HG02840 (cell line): Measurements from ENCODE around the gene TNS1.

Experiments
- ATAC-seq: cut with Tn5 transposase; IDR thresholded peaks from one replicate; pipeline ENCODE4 v1.9.1; 2021; ENCODE audit warnings: mild to moderate bottlenecking, moderate library complexity, moderate number of reproducible peaks; ENCODE audit not compliant: unreplicated experiment, low FRiP score

Gene TNS1

DNA sequence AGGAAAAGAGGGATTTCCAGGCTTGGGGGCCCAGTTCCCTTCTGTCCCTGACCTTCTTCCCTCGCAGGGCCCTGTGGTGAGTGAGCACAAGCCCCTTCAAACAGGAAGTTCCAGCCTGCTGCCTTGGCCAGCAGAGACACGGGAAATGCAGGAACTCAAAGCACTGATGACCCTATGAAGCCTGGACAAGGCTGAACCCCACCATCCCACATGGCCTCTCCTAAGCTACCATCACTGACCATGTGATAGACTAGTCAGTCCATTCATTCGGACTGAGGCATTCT is 196.4 kb downstream of the TNS1 start:
- ATAC-seq = no peak

DNA sequence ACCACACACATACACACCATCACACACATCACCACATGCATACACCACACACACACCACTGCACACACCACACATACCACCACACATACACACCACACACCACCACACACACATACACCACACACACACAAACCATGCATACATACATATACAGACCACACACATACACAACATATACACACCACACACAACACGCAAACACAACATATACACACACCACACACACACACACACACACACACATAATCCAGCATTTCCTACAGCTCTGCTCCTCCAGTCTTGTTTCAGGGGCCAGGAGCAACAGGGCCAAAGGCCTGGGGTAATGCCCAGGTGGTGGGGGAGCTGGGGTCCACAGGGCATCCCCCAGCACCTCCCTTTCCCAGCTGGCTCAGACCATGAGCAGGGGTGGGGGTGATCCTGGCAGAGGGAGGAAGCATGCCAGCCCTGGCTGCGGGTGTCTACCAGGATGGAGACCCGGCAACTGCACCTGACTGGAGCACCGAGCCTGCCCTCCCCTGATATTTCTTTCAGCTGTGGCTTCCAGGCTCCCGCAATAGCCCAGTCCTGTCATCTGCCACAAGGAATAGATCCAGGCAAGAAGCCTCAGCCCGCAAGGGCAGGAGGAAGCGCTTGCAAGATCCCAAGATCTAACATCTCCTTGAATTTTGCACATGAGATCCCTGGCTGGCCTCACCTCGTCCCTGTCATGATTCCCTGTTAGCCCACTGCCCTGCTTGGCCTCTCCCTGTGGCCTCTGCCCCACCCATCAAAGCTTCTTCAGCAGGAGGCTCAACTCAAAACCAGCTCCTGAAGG is 196.9 kb downstream of the TNS1 start:
- no peak for ATAC-seq

- no peak for ATAC-seq
These were observed 197.8 kb downstream of the TNS1 start for GRCh38 chr2:217804791-217805667.

- no peak for ATAC-seq
These were observed 198.5 kb downstream of the TNS1 start for GRCh38 chr2:217804338-217804737.

DNA sequence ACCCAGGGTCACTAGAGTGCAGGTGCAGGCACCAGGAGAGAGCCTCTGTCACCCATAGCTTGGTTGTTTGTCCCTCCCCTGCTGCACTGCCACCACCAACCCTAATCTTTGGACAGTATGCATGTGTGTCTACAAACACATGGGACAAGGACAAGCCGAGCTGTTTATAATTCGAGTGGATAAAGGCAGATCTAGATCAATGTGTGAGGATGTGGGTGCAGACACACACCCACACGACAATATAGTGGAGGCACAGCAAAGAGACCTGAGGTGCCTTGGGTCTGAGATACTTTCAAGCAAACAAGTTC is 199.2 kb downstream of the TNS1 start:
- no peak for ATAC-seq

- no peak for ATAC-seq
These were observed 199.7 kb downstream of the TNS1 start for GRCh38 chr2:217802876-217803652.

DNA sequence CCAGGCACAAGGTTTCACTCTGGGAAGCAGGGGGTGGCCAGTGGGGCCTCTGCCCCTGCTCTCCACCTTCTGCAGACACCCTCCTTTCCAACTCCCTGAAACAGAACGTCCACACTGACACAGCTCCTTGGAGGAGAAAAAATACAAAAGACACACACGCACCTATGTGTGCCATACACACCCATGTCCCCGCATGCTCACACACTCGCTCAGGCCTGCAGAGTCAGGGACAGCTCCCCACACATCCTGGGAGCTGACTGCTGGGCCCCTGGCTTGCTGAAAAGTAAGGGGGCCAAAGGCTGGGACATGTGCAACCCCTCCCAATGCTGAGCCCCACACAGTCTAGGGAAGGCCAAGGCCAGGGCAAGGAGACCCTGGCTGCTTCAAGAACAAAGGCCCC is 200.5 kb downstream of the TNS1 start:
- no peak for ATAC-seq

DNA sequence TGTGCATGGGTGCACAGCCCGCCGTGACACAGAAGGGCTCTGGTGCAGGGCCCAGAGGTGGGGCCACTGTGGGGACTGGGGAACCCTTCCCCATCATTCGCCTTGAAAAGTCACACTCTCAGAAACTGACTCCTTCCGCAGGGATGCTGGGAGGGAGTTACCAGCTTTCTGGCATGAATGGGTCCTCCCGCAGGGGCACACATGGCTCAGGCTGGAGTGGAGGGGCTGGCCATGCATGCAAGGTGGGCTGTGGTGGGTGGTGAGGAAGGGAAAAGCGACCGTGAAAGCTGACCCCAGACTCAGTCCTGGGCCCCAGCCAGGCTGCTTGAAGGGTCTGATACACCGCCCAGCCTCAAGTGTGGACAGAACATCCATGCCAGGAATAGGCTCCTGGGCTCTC is 201.1 kb downstream of the TNS1 start:
- ATAC-seq = no peak

- no peak for ATAC-seq
These were observed 201.7 kb downstream of the TNS1 start for GRCh38 chr2:217801115-217801531.

DNA sequence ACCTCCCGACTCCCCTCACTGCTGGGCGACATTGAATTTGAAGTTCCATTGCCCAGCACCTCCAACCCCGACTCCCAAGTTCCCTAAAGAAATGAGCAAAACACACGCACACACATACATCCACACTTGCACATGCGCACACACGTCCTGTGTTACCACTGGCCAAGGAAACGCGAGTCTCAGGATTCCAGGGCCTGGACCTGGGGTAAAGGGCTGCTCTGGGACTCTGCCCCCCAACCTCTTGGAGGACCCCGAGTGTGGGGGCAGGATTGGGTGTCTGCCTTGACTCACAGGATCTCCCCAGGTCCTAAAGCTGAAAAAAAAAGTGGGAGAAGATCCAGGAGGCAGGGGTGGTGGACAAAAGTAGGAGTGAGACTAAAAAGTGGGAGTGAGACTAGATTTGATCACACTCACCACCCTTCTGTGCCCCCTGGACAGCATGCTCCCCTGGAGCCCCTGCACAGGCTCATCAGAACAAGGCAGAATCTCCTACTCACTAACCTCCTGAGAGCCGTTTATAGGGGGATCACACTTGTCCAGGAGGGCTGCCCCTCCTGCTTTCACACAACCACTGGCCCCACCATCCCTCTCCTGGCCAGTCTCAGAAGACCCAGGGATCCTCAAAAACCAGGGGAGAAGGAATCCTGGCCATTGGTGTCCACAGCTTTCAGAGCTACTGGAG is 202.2 kb downstream of the TNS1 start:
- no peak for ATAC-seq

- no peak for ATAC-seq
These were observed 203.0 kb downstream of the TNS1 start for GRCh38 chr2:217799563-217800432.

DNA sequence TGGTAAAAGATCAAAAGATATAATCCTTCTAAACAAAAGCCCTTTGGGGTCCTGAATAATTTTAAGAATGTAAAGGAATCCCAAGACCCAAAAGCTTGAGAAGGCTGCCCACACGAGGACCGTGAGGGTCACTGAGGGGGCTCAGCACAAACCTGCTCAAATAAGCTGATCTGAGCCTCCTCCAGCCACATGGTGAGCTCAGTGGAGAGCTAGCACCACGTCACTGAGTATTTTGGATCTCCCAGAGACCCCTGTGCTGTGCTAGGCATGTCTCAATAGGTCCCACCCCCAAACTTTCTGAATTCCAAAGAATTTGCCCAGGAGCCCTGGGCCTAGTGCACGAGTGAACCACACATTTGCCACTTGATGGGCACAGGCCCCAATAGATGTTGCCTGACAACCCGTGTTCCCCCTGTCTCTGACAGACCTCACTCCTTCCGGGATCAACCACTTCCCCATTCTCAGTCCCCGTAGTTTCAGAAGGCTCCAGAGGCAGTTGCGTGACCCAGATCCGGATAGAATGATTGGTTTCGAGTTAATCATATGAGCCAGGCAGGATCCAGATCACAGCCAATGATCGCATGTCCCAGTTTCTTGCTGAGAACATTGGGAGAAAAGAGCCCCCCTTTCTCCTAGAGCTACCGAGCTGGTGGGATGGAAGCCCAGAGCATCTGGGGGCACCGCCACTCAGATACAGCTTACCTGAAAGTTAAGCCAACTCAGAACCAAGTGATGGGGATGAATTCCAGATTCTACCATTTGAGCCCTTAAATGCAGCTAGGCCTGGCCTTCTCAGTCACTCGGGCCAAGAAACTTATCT is 203.8 kb downstream of the TNS1 start:
- no peak for ATAC-seq

DNA sequence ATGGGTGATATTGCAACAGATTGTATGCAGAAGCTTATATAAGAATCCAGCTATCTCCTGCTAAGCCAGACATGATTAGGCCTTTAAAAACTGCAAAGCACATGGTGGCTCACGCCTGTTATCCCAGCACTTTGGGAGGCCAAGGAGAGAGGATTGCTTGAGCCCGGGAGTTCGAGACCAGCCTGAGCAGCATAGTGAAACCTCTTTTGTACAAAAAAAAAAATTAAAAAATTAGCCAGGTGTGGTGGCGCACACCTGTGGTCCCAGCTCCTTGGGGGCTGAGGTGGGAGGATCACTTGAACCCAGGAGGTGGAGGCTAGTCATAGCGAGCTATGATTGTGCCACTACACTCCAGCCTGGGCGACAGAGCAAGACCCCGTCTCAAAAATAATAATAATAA is 204.6 kb downstream of the TNS1 start:
- no peak for ATAC-seq

GRCh38 chr2:217797661-217798069 is 205.1 kb downstream of the TNS1 start:
- ATAC-seq = no peak

DNA sequence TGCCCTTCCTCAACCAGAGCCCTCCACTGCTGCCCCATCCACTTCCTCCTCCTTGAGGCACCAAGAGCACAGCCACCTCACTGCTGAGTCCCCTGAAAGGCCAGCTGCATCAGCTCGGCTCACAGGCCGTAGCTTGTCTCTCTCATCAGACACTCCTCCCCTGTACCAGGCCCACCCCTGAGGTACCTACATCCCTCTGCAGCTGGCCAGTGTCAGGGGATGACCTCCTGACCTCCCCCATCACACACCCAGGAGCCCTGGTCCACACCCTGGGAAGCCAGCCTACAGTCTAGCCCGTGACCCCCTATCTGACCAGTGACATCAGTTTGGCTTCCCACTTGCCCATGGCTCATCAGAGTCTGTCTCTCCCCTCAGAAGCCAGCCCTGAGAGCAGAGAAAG is 205.6 kb downstream of the TNS1 start:
- no peak for ATAC-seq

DNA sequence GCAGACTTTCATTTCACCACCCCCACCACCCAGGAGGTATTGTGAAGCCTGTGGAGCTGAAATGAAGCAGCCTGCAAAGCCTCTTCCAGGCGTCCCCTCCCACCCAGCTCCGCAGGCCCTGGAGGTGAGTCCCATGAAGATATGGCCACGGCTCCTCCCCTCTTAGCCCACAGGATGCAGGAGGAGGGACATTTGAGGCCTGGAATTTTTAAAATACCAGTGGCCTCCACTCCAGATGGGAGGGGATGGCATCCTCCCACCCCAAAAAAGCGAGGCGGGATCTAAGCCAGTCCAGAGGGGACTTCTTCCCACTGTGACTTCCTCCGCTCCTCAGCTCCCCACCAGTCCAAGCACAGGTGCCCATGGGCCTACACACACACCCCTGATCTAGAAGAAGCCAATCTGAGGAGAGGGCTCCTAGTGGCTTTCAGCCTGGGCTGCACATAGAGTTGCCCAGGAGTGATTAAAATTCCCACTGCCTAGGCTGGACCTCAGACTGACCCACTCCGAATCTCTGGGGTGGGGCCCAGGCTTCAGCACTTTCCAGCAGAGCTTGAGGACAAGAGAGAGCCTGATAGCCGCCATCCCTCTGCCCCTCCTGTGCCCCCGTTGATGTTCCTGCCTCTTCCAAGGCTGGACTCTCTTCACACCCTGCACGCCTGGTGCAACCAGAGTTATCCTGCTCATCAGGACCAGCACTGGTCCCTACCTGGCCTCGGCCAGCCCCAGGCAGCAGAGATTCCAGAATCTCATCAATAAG is 206.9 kb downstream of the TNS1 start:
- no peak for ATAC-seq

- ATAC-seq = no peak
These were observed 207.7 kb downstream of the TNS1 start for GRCh38 chr2:217795067-217795466.
